OCI-LY7 (cell line): ENCODE data around the gene FMNL3. TPM values are rescaled to one million over a fixed set of nuclear protein-coding genes. Genes with fewer than 3 reads are reported as not detected.

Source experiments
- BruUV-seq: library from RNA; stranded (reverse); fragments of 400-500 nt; replicated peaks from 2 replicates; lab custom pipeline; 2021; lab: Mats Ljungman, UMichigan
- CTCF ChIA-PET: fragments of 300-600 bp; sonication (Branson Sonifier 250); formaldehyde crosslinking; loops from one replicate; lab custom pipeline; 2022; ENCODE audit warnings: antibody characterized with exemption; ENCODE audit not compliant: unreplicated experiment; lab: Charles Lee
- POLR2A ChIA-PET: fragments of 300-600 bp; sonication (Branson Sonifier 250); formaldehyde crosslinking; loops from one replicate; lab custom pipeline; 2022; ENCODE audit warnings: antibody characterized with exemption; lab: Charles Lee
- DNase-seq: peaks from one replicate; pipeline ENCODE4 v3.0.0-alpha.2; 2015; ENCODE audit warnings: low spot score
- H2AFZ ChIP-seq: fragments of 200-600 bp; sonication (generic), shearing (Covaris generic); 2 replicates; pipeline ENCODE4 v1.6.1; 2014; ENCODE audit warnings: mild to moderate bottlenecking, antibody characterized with exemption, low read length, moderate library complexity
- H3K27ac ChIP-seq: fragments of 200-600 bp; sonication (generic); 2 replicates; pipeline ENCODE4 v1.5.1; 2014; ENCODE audit warnings: mixed run types, low read depth, mild to moderate bottlenecking, moderate library complexity, low read length, inconsistent platforms; ENCODE audit not compliant: poor library complexity, severe bottlenecking
- H3K36me3 ChIP-seq: fragments of 200-600 bp; sonication (generic); 2 replicates; pipeline ENCODE4 v1.6.1; 2014; ENCODE audit warnings: mild to moderate bottlenecking, antibody characterized with exemption, low read length, moderate library complexity, mixed read lengths; ENCODE audit not compliant: insufficient read depth
- H3K4me1 ChIP-seq: fragments of 200-600 bp; sonication (generic); 2 replicates; pipeline ENCODE4 v1.5.1; 2014; ENCODE audit warnings: mild to moderate bottlenecking, low read length; ENCODE audit not compliant: insufficient read depth, poor library complexity, severe bottlenecking
- H3K4me2 ChIP-seq: fragments of 200-600 bp; sonication (generic); 2 replicates; pipeline ENCODE4 v1.6.1; 2014; ENCODE audit warnings: mild to moderate bottlenecking, low read length
- H3K4me3 ChIP-seq: fragments of 200-600 bp; sonication (generic); 2 replicates; pipeline ENCODE4 v1.5.1; 2014; ENCODE audit warnings: mild to moderate bottlenecking, low read depth, low read length; ENCODE audit not compliant: poor library complexity, severe bottlenecking
- H3K79me2 ChIP-seq: fragments of 200-600 bp; sonication (generic); 2 replicates; pipeline ENCODE4 v1.6.1; 2016; ENCODE audit warnings: low read depth, mild to moderate bottlenecking, low read length, moderate library complexity, mixed read lengths; ENCODE audit not compliant: insufficient read depth
- H3K9me2 ChIP-seq: fragments of 200-600 bp; sonication (generic); 2 replicates; pipeline ENCODE4 v1.6.1; 2016; ENCODE audit warnings: mild to moderate bottlenecking, low read length, mixed read lengths; ENCODE audit not compliant: insufficient read depth
- H3K9me3 ChIP-seq: fragments of 200-600 bp; sonication (generic); 2 replicates; pipeline ENCODE4 v1.6.1; 2014; ENCODE audit warnings: mild to moderate bottlenecking, mixed run types, low read length, mixed read lengths
- H4K20me1 ChIP-seq: fragments of 200-600 bp; sonication (generic); 2 replicates; pipeline ENCODE4 v1.6.1; 2014; ENCODE audit warnings: mild to moderate bottlenecking, antibody characterized with exemption, low read length, moderate library complexity, mixed read lengths; ENCODE audit not compliant: insufficient read depth
- CTCF ChIP-seq: fragments of 200-600 bp; sonication (generic); conservative IDR thresholded peaks from 2 replicates; pipeline ENCODE4 v1.5.1; 2014; ENCODE audit warnings: mild to moderate bottlenecking, antibody characterized with exemption, low read length, moderate library complexity, mixed read lengths
- EZH2phosphoT487 ChIP-seq: fragments of 200-600 bp; sonication (generic); IDR thresholded peaks from 2 replicates; pipeline ENCODE4 v1.6.1; 2018; ENCODE audit warnings: low read depth, borderline replicate concordance, mild to moderate bottlenecking, mixed run types, antibody characterized with exemption, low read length, moderate library complexity, mixed read lengths
- intact Hi-C: fragments of 100-400 bp; cut with micrococcal nuclease; formaldehyde crosslinking; loops from one replicate; pipeline ENCODE4 v1.10.0; 2022; ENCODE audit not compliant: unreplicated experiment
- total RNA-seq, 2 experiments: library from RNA; depleted of rRNA in 1 of 2; stranded (reverse); fragments of >200 nt in 1 of 2; shearing (Covaris generic) in 1 of 2; gene quantifications; 2 replicates each; pipeline ENCODE4 v1.2.3, GENCODE V29; 2014 to 2022

Gene FMNL3
- total RNA-seq, 2 experiments from 2014 or later: 13.8 to 28.7 TPM

GRCh38 chr12:49683599-49684309 lies 23.5 kb downstream of the FMNL3 start:
- TF ChIP-seq CTCF (no peak), EZH2phosphoT487 (no peak)
- no peaks in the 10 kb centered on the region for H3K79me2 ChIP-seq
- ChIA-PET POLR2A (interaction anchor here (0.6 to 1.7 kb wide), 2 partner anchors 8 to 315 kb away, joined by 5 to 6 read pairs; no protein-coding TSS in a partner anchor), CTCF (interaction anchor here (1.1 kb wide), 1 partner anchor 18 kb away, joined by 3 read pairs; no protein-coding TSS in a partner anchor)
- no peak overlapping the region for H3K27ac ChIP-seq
- H3K4me2 ChIP-seq: no peak overlapping the region
- H3K4me1 ChIP-seq: peaks cover 10% of the 10 kb centered on the region
- BruUV-seq: no TSS peak
- no peak for DNase-seq
- no peak overlapping the region for H2AFZ ChIP-seq
- no peaks in the 10 kb centered on the region for H4K20me1 ChIP-seq
- H3K4me3 ChIP-seq: no peak overlapping the region
- H3K36me3 ChIP-seq: no peaks in the 10 kb centered on the region
- intact Hi-C loops: no loop called here
- H3K9me3 ChIP-seq: no peaks in the 10 kb centered on the region
- no peaks in the 10 kb centered on the region for H3K9me2 ChIP-seq

GRCh38 chr12:49680075-49680474 lies 27.1 kb downstream of the FMNL3 start:
- DNase-seq: no peak
- H2AFZ ChIP-seq: no peak overlapping the region
- intact Hi-C loops: no loop called here
- POLR2A ChIA-PET: interaction anchor here (0.5 to 1.8 kb wide), 5 partner anchors 13 to 1572 kb away, joined by 3 to 9 read pairs (median 5); no protein-coding TSS in a partner anchor
- H4K20me1 ChIP-seq: no peaks in the 10 kb centered on the region
- peaks cover 10% of the 10 kb centered on the region for H3K4me1 ChIP-seq
- no peak overlapping the region for H3K4me3 ChIP-seq
- CTCF ChIA-PET: no interaction called here
- no peaks in the 10 kb centered on the region for H3K9me3 ChIP-seq
- no peak overlapping the region for H3K4me2 ChIP-seq
- no peaks in the 10 kb centered on the region for H3K9me2 ChIP-seq
- no peak for TF ChIP-seq EZH2phosphoT487
- TF ChIP-seq CTCF: no peak
- no peaks in the 10 kb centered on the region for H3K36me3 ChIP-seq
- no peak overlapping the region for H3K27ac ChIP-seq
- H3K79me2 ChIP-seq: no peaks in the 10 kb centered on the region
- no TSS peak for BruUV-seq

- Histone ChIP-seq H4K20me1 (no peaks in the 10 kb centered on the region), H3K36me3 (no peaks in the 10 kb centered on the region), H3K27ac (no peak overlapping the region), H2AFZ (no peak overlapping the region), H3K4me1 (peaks cover 13% of the 10 kb centered on the region), H3K4me3 (no peak overlapping the region), H3K4me2 (no peak overlapping the region), H3K79me2 (no peaks in the 10 kb centered on the region), H3K9me3 (no peaks in the 10 kb centered on the region), H3K9me2 (no peaks in the 10 kb centered on the region)
- no TSS peak for BruUV-seq
- no peak for TF ChIP-seq CTCF
- TF ChIP-seq EZH2phosphoT487: no peak
- CTCF ChIA-PET: no interaction called here
- DNase-seq: no peak
- intact Hi-C loops: no loop called here
- POLR2A ChIA-PET: interaction anchor here (0.6 to 1.3 kb wide), 5 partner anchors 10 to 1495 kb away, joined by 3 to 8 read pairs (median 3); no protein-coding TSS in a partner anchor
Measured at GRCh38 chr12:49678711-49679110, 28.5 kb downstream of the FMNL3 start.
